Activated CD8-positive, alpha-beta T cell treated with anti-CD3 and anti-CD28 coated beads, Interleukin-2, amount 10 ng/mL, durations not matched to agents 7 days and 5 days (primary cell): ENCODE measurements around the gene LCLAT1. TPM values are rescaled to one million over a fixed set of nuclear protein-coding genes. Genes with fewer than 3 reads are reported as not detected.

Source experiments
- ATAC-seq: fragments of 150-1000 bp; cut with Tn5 transposase; one replicate; pipeline ENCODE4 v1.10.0; 2021; ENCODE audit warnings: moderate library complexity
- CTCF ChIA-PET: fragments of 350-600 bp; sonication (Branson Sonifier 250); formaldehyde crosslinking; loops from one replicate; lab custom pipeline; 2021; ENCODE audit warnings: antibody characterized with exemption; lab: Charles Lee
- POLR2A ChIA-PET: fragments of 350-600 bp; sonication (Branson Sonifier 250); formaldehyde crosslinking; loops from one replicate; lab custom pipeline; 2021; ENCODE audit warnings: antibody characterized with exemption; lab: Charles Lee
- DNase-seq: peaks from one replicate; pipeline ENCODE4 v3.0.0-alpha.2; 2020
- H3K27ac Mint-ChIP-seq: one replicate; pipeline ENCODE4 v1.8.0; 2021; ENCODE audit warnings: mild to moderate bottlenecking, mixed read lengths
- H3K27me3 Mint-ChIP-seq: one replicate; pipeline ENCODE4 v1.8.0; 2021; ENCODE audit warnings: low read depth, mixed read lengths
- H3K36me3 Mint-ChIP-seq: one replicate; pipeline ENCODE4 v1.8.0; 2021; ENCODE audit warnings: low read depth, mixed read lengths
- H3K4me1 Mint-ChIP-seq: one replicate; pipeline ENCODE4 v1.8.0; 2021; ENCODE audit warnings: low read depth, mixed read lengths
- H3K4me3 Mint-ChIP-seq: one replicate; pipeline ENCODE4 v1.8.0; 2021; ENCODE audit warnings: mild to moderate bottlenecking, mixed read lengths
- H3K9me3 Mint-ChIP-seq: one replicate; pipeline ENCODE4 v1.8.0; 2022; ENCODE audit warnings: mixed read lengths; ENCODE audit not compliant: insufficient read depth
- total RNA-seq, 2 experiments: library from RNA; stranded (reverse); gene quantifications; one replicate each; pipeline ENCODE4 v1.2.3, GENCODE V29; 2021

The LCLAT1 gene
- total RNA-seq, 2 experiments from 2014 or later: 25.1 to 25.3 TPM

DNA sequence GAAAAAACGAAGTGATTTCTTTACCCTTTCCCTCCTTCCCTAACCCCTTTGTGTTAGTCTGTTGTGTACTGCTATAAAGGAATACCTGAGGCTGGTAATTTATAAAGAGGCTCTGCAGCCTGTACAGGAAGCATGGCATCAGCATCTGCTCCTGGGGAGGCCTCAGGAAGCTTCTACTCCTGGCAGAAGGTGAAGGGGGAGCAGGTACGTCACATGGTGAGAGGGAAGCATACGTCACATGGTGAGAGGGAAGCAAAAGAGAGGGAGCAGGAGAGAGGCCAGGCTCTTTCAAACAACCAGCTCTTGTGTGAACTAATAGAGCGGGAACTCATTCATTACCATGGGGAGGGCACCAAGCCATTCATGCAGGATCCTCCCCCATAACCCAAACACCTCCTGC lies 234.0 kb downstream of the LCLAT1 start:
- peaks cover 3% of the 10 kb centered on the region for H3K27me3 Mint-ChIP-seq
- no peak overlapping the region for H3K27ac Mint-ChIP-seq
- no peak overlapping the region for H3K4me3 Mint-ChIP-seq
- no peaks in the 10 kb centered on the region for H3K9me3 Mint-ChIP-seq
- ATAC-seq: no peak
- DNase-seq: peak; percentile 9
- no peaks in the 10 kb centered on the region for H3K36me3 Mint-ChIP-seq
- POLR2A ChIA-PET: no interaction called here
- CTCF ChIA-PET: interaction anchor here (1.6 kb wide), 1 partner anchor 516 kb away, joined by 4 read pairs; no protein-coding TSS in a partner anchor
- no peaks in the 10 kb centered on the region for H3K4me1 Mint-ChIP-seq

DNA sequence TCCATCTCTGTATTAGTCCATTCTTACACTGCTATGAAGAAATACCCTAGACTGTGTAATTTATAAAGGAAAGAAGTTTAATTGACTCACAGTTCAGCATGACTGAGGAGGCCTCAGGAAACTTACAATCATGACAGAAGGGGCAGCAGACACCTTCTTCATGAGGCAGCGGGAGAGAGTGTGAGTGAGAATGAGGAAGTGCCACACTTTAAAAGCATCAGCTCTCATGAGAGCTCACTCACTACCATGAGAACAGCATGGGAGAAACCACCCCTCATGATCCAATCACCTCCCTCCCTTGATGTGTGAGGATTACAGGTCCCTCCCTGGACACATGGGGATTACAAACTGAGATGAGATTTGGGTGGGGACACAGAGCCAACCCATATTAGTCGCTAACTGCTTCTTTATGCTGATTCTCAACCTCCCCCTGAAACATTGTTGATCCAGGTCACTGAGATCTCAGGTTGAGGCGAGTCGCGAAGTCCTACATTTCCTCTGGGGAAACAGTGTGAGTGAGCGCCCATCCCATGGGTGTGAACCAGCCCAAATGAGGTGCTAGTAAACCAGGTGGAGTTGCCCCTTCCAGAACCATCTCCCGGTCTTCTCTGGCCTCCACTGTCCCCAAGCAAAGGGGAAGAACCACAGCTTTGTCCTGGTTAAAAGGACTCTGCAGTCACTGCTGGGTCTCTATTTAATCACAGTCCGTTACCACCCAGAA lies 236.3 kb downstream of the LCLAT1 start:
- DNase-seq (peak; percentile 15), ATAC-seq (no peak)
- H3K9me3 Mint-ChIP-seq: no peaks in the 10 kb centered on the region
- ChIA-PET POLR2A (no interaction called here), CTCF (no interaction called here)
- no peaks in the 10 kb centered on the region for H3K4me1 Mint-ChIP-seq
- no peak overlapping the region for H3K27ac Mint-ChIP-seq
- H3K36me3 Mint-ChIP-seq: no peaks in the 10 kb centered on the region
- H3K4me3 Mint-ChIP-seq: no peak overlapping the region
- H3K27me3 Mint-ChIP-seq: no peaks in the 10 kb centered on the region

DNA sequence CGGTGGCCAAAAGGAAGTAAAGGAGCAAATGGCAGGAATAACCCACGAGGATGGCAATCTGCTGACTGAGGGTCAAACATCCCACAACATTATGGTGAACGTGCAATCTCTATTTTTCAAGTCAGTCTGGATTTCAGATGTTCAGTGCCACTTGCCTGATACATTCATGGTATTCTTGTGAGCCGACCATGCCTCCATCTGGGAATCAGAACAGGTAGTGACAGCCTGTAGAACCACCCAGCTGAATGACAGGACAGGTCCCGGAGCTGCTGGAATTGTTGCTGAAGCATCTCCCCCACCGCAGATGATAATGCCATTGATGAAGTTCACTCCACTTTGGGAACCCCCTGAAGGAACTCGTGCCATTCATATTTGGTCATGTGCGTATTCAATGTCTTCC lies 237.0 kb downstream of the LCLAT1 start:
- CTCF ChIA-PET: no interaction called here
- H3K4me1 Mint-ChIP-seq: no peaks in the 10 kb centered on the region

DNA sequence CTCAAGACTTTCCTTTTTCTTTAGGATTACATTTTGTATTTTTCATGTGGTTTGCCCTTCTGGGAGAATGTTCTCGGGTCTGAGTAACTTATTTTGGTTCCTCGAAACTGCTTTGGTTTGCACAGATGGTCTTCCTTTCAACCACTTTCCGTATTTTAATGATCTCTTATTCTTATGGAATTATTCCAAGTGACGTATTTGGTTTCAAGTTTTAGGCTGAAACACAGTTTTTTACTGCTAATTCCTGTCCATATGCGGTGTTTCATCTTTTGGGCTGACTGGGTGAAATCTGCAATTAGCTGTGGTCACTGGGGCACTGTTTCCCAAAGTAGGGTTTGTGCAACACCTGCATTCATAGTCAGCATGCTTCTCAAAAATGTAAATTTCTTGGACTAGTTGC lies 237.5 kb downstream of the LCLAT1 start:
- no peaks in the 10 kb centered on the region for H3K9me3 Mint-ChIP-seq
- CTCF ChIA-PET: interaction anchor here (3.2 kb wide), 1 partner anchor 27 kb away, joined by 16 read pairs; no protein-coding TSS in a partner anchor

More for the DNA sequence above, 237.0 kb downstream of the LCLAT1 start:
- Mint-ChIP-seq H3K27ac (no peak overlapping the region), H3K27me3 (no peaks in the 10 kb centered on the region), H3K9me3 (no peaks in the 10 kb centered on the region), H3K4me3 (no peak overlapping the region), H3K36me3 (no peaks in the 10 kb centered on the region)
- POLR2A ChIA-PET: no interaction called here
- DNase-seq: peak; percentile 8
- ATAC-seq: no peak

DNA sequence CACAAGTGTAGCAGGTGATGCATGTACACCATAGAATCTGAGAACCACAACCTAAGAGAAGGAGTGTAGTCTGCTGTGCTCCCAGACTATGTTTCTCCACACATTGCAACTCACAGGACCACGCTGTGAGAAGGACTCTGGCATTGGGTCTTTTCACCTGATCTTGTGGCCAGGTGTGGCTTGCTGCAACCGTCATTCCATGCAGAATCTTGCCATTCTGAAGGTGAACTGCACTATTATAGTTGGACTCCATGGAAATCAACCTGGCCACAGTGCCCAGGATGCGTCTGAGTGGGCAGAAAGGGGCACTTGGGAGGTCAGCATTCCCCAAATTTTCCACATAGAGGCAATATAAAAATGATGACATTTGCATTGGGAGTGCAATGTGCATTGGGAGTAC lies 237.9 kb downstream of the LCLAT1 start:
- H3K27me3 Mint-ChIP-seq: no peaks in the 10 kb centered on the region
- no peak overlapping the region for H3K27ac Mint-ChIP-seq
- no peak overlapping the region for H3K4me3 Mint-ChIP-seq
- DNase-seq (peak; percentile 7), ATAC-seq (no peak)
- no peaks in the 10 kb centered on the region for H3K9me3 Mint-ChIP-seq
- ChIA-PET CTCF (interaction anchor here (3.2 kb wide), 1 partner anchor 27 kb away, joined by 16 read pairs; no protein-coding TSS in a partner anchor), POLR2A (no interaction called here)
- no peaks in the 10 kb centered on the region for H3K4me1 Mint-ChIP-seq
- no peaks in the 10 kb centered on the region for H3K36me3 Mint-ChIP-seq

More for the DNA sequence above, 237.5 kb downstream of the LCLAT1 start:
- Mint-ChIP-seq H3K4me1 (no peaks in the 10 kb centered on the region), H3K27me3 (no peaks in the 10 kb centered on the region), H3K4me3 (no peak overlapping the region), H3K36me3 (no peaks in the 10 kb centered on the region), H3K27ac (no peak overlapping the region)
- POLR2A ChIA-PET: no interaction called here
- peak; percentile 7 for DNase-seq
- no peak for ATAC-seq

DNA sequence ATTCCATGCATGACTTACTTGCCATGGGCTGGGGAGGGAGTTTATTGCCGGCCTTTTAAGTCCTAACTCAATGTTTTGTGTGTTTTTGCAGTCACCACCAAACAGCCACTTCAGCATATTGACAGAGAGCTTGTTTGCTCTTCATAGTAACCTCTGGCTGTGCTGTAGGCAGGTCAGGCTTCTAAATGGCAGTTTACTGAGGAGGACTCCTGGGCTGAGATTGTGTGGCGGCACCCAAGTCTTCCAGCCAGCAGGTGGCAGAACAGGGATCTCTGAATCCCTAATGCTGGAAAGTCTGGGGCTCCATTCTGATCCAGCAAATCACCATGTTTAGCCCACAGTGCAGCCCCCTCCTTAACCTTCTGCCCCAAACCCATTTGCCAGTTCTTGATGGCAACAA lies 239.0 kb downstream of the LCLAT1 start:
- H3K27ac Mint-ChIP-seq: no peak overlapping the region
- CTCF ChIA-PET: interaction anchor here (0.8 to 3.2 kb wide), 4 partner anchors 10 to 538 kb away, joined by 4 to 16 read pairs (median 8); no protein-coding TSS in a partner anchor
- POLR2A ChIA-PET: no interaction called here

DNA sequence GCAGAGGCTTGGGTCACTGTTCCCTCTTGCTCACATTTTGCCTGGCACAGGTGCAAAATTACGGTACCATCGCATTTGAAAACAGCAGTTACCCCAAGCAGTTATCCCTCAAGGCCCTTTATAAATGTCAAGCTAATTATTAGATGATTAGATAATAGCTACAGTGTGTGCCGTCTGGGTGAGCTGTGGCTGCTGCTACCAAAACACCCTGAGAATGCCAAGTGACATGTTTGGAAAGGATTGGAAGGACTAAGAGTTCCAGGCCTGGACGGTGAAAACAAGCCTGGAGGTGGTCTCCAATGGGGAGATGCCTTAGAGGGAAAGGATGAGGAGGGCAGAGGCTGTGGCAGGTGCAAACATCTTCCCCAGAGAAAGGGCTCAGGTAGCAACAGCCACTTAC lies 239.6 kb downstream of the LCLAT1 start:
- no peaks in the 10 kb centered on the region for H3K36me3 Mint-ChIP-seq
- DNase-seq (peak; percentile 15), ATAC-seq (no peak)
- H3K4me1 Mint-ChIP-seq: no peaks in the 10 kb centered on the region
- H3K27ac Mint-ChIP-seq: no peak overlapping the region
- ChIA-PET POLR2A (no interaction called here), CTCF (interaction anchor here (0.8 to 3.2 kb wide), 7 partner anchors 9 to 538 kb away, joined by 3 to 16 read pairs (median 4); no protein-coding TSS in a partner anchor)
- H3K4me3 Mint-ChIP-seq: no peak overlapping the region
- H3K9me3 Mint-ChIP-seq: no peaks in the 10 kb centered on the region
- no peaks in the 10 kb centered on the region for H3K27me3 Mint-ChIP-seq

More for the DNA sequence above, 239.0 kb downstream of the LCLAT1 start:
- ATAC-seq (no peak), DNase-seq (peak; percentile 21)
- H3K36me3 Mint-ChIP-seq: no peaks in the 10 kb centered on the region
- no peaks in the 10 kb centered on the region for H3K27me3 Mint-ChIP-seq
- no peaks in the 10 kb centered on the region for H3K4me1 Mint-ChIP-seq
- no peaks in the 10 kb centered on the region for H3K9me3 Mint-ChIP-seq
- no peak overlapping the region for H3K4me3 Mint-ChIP-seq

DNA sequence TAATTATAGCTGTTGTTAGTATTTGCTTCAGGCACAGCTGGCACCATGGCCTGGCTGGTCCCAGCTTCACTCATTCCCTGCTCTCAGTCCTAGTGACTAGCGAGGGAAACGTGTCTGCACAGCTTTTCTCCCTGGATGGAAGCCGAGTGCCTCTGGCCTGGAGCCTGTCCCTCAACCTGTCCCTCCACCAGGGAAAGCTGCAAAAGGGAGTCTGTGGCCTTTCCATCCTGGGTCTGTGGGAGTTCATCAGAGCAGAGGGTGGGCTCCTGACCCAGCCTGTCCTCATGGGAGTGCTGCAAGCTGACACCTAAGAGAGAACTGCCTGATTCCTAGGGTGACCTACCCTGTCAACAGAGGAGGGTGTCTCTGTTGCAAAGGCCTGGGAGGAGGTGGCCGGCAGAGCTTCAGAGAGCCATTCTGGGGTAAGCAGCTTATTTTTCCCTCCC lies 241.9 kb downstream of the LCLAT1 start:
- ATAC-seq (no peak), DNase-seq (no peak)
- no peak overlapping the region for H3K27ac Mint-ChIP-seq
- no peaks in the 10 kb centered on the region for H3K9me3 Mint-ChIP-seq
- POLR2A ChIA-PET: interaction anchor here (0.6 kb wide), 1 partner anchor 457 kb away, joined by 6 read pairs; no protein-coding TSS in a partner anchor
- H3K4me3 Mint-ChIP-seq: no peak overlapping the region
- no peaks in the 10 kb centered on the region for H3K4me1 Mint-ChIP-seq
- CTCF ChIA-PET: interaction anchor here (1.0 to 1.4 kb wide), 2 partner anchors 18 to 23 kb away, joined by 3 to 5 read pairs; no protein-coding TSS in a partner anchor
- no peaks in the 10 kb centered on the region for H3K27me3 Mint-ChIP-seq
- no peaks in the 10 kb centered on the region for H3K36me3 Mint-ChIP-seq

DNA sequence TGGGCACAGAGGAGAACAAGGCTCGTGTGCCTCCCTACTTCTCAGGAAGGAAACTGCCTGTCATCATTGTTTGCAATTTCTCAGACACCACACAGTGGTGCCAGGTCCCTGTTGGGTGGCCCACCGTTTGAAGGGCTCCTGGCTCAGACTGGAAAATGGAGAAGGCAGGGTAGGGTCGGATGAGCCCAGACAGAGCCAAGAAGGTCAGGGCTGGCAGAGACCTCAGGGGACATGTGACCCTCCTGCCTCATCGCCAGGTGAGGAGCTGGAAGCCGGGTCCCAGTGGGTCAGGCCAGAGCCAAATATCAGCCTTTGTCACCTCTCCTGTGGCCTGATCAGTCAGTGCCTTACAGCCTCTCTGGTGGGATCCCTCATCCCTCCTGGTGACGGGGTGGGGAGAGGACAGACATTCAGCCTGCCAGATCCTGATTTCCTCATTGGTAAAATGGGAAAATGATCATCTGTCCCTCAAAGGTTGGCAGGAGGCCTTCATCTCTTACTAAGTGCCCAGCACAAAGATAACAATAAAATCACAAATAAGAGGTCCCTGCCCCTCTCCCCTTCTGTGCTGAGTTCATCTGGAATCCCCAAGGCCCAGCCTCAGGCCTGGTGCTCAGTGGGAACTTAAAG lies 242.6 kb downstream of the LCLAT1 start:
- Mint-ChIP-seq H3K27ac (no peak overlapping the region), H3K9me3 (no peaks in the 10 kb centered on the region), H3K27me3 (no peaks in the 10 kb centered on the region), H3K4me1 (no peaks in the 10 kb centered on the region), H3K36me3 (no peaks in the 10 kb centered on the region), H3K4me3 (no peak overlapping the region)
- DNase-seq (no peak), ATAC-seq (no peak)
- POLR2A ChIA-PET: no interaction called here
- CTCF ChIA-PET: interaction anchor here (1.0 kb wide), 1 partner anchor 22 kb away, joined by 3 read pairs; no protein-coding TSS in a partner anchor

DNA sequence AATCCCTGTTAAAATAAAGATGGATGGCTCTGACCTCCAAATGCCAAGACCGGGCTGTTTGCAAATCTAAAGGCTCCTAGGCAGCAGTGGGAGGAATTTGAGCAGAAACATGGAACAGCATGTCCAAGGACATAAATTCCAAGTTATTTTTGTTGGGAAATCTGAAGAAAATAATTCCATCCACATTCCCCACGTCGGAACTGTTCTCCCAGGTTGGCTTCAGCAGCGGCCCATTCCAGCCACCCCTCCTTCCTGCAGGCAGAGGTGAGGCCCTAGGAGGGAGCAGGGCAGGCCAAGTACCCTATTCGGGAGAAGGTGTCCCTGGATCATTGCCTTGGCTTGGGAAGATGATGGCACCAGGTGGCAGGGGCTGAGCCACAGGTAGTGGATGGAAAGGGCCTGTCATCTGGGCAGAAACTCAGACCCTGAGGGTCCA lies 243.1 kb downstream of the LCLAT1 start:
- no peaks in the 10 kb centered on the region for H3K4me1 Mint-ChIP-seq
- no peak overlapping the region for H3K4me3 Mint-ChIP-seq
- ATAC-seq: no peak
- no peaks in the 10 kb centered on the region for H3K9me3 Mint-ChIP-seq
- no peak overlapping the region for H3K27ac Mint-ChIP-seq
- ChIA-PET POLR2A (no interaction called here), CTCF (no interaction called here)
- no peaks in the 10 kb centered on the region for H3K36me3 Mint-ChIP-seq
- DNase-seq: no peak
- peaks cover 2% of the 10 kb centered on the region for H3K27me3 Mint-ChIP-seq

DNA sequence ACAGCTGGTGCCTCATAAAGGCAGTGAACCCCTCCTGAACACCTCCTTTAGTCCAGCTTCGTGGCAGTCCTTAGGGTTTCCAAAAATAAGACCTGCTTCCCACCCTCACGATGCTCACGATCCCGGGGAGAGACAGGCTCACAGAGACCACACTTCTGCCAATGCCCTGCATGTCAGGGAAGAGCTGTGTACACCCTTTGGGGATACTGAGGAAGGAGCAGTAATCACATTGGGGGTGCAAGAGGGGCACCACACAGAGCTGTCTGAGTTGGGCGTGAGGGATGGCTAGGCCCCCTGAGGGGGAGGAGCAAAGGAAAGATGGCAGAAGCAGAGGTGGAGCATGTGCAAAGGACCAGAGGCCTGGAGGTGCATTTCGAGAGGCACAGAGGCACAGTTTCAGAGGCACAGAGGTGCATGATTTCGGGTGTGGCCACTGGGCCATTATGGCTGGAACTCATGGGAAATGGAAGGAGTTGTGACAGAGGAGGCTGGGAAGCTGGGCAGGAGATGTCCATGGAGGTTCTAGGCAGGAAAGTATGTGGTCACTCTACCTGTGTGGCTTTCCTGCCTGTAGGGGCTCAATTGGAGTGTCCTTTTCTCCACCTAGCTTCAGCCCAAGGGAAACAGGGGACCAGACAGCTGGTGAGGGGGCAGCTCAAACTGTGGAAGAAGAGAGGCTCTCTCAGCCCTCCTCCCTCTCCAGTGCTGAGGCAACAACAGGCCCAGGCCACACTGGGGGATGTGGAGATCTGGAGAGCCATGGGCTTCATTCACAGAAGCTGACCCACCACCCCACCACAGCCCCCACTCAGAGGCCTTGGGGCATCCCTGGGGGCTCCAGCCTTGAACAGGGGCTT lies 244.3 kb downstream of the LCLAT1 start:
- no peak overlapping the region for H3K4me3 Mint-ChIP-seq
- peaks cover 2% of the 10 kb centered on the region for H3K27me3 Mint-ChIP-seq
- no peak for ATAC-seq
- CTCF ChIA-PET: interaction anchor here (0.9 to 1.1 kb wide), 2 partner anchors 483 to 526 kb away, joined by 3 to 5 read pairs; no protein-coding TSS in a partner anchor
- no peaks in the 10 kb centered on the region for H3K9me3 Mint-ChIP-seq
- no peaks in the 10 kb centered on the region for H3K4me1 Mint-ChIP-seq
- DNase-seq: no peak
- POLR2A ChIA-PET: no interaction called here
- no peaks in the 10 kb centered on the region for H3K36me3 Mint-ChIP-seq
- no peak overlapping the region for H3K27ac Mint-ChIP-seq
